Uterus (tissue), 4 donors: ENCODE data around the gene DCLK3. TPM values are rescaled to one million over a fixed set of nuclear protein-coding genes. Genes with fewer than 3 reads are reported as not detected.

Source experiments
- DNase-seq, 2 donors: peaks; one replicate each; pipeline ENCODE4 v3.0.0-alpha.2; 2019 to 2020
- H3K27ac ChIP-seq, 2 donors: fragments of 200-600 bp; sonication (generic); 1 replicate in 1 of 2; 2 replicates in 1 of 2; pipeline ENCODE4 v1.5.1; 2016 to 2018
- H3K27me3 ChIP-seq, 2 donors: fragments of 200-600 bp; sonication (generic); one replicate each; pipeline ENCODE4 v1.5.1; 2018 to 2019; ENCODE audit warnings: control low read depth in 1 of 2
- H3K36me3 ChIP-seq, 2 donors: fragments of 200-600 bp; sonication (generic); one replicate each; pipeline ENCODE4 v1.5.1; 2019; ENCODE audit warnings: control low read depth in 1 of 2
- H3K4me1 ChIP-seq, 2 donors: fragments of 200-600 bp; sonication (generic); one replicate each; pipeline ENCODE4 v1.5.1; 2018 to 2019; ENCODE audit warnings: control low read depth in 1 of 2
- H3K4me3 ChIP-seq, 2 donors: fragments of 200-600 bp; sonication (generic); 1 replicate in 1 of 2; 2 replicates in 1 of 2; pipeline ENCODE4 v1.5.1; 2018 to 2019; ENCODE audit warnings: mild to moderate bottlenecking in 1 of 2
- H3K9me3 ChIP-seq, 2 donors: fragments of 200-600 bp; sonication (generic); one replicate each; pipeline ENCODE4 v1.5.1; 2019; ENCODE audit warnings: control low read depth in 1 of 2
- POLR2A ChIP-seq, 2 donors: fragments of 450-650 bp; IDR thresholded peaks; one replicate each; pipeline ENCODE4 v1.6.1; 2016; ENCODE audit warnings: antibody characterized with exemption in 2 of 2, mild to moderate bottlenecking in 1 of 2, moderate library complexity in 1 of 2
- intact Hi-C: fragments of 100-400 bp; cut with DNase I; formaldehyde crosslinking; loops from one replicate; pipeline ENCODE4 v1.15.1; 2023; ENCODE audit warnings: low total_unique reads
- total RNA-seq, 4 donors: library from RNA; depleted of rRNA in 3 of 4; stranded (reverse); fragments of >200 nt in 3 of 4; gene quantifications; one replicate each; pipeline versions ENCODE4 v1.1.0 to v1.2.4, GENCODE V29; 2014 to 2023
- TF ChIP-seq, protein P1 (sequence below), 4 experiments: fragments of 200-600 bp in 2 of 4; fragments of 450-650 bp in 2 of 4; sonication (generic) in 2 of 4; IDR thresholded peaks; one replicate each; pipeline ENCODE4 v1.5.1; 2016 to 2019; ENCODE audit warnings: antibody characterized with exemption in 4 of 4, mild to moderate bottlenecking in 2 of 4, moderate library complexity in 1 of 4
- donor health status: DM: yes; HTN: yes; CAD: no.

DCLK3 gene
- total RNA-seq, 4 donors from 2014 or later: 1.0 to 1.5 TPM; not detected in 2

DNA sequence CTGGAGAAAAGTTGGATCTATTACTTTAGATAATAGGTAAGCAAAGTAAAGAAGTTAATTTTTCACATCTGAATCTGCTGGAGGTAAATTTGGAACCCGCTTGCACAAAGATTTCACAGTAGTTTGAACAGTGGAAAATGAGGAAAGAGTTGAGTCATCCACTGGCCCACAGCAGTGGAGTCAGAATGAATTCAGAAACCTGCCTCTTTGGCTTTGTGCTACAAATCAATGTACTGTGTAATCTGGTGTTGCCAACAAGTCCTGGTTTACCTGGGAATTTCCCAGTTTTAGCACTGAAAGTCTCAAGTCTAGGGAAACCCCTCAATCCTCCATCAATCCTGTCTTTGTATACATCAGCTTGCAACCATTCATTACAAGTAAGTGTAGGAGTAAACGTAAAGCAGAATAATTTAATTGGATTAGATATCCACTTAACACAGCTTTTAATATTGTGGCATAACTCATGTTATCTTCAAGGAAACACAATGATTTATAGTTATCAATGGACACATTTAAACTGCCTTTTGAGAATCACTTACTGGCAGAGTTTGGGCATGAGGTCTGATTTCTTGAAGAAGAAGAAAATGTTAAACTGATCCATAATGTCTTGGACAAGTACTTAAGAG, 100.6 kb downstream of the DCLK3 start:
- Histone ChIP-seq H3K9me3 (no peaks in the 10 kb centered on the region), H3K4me1 (no peaks in the 10 kb centered on the region), H3K27ac (no peak overlapping the region), H3K36me3 (no peaks in the 10 kb centered on the region), H3K4me3 (no peak overlapping the region), H3K27me3 (no peaks in the 10 kb centered on the region)
- DNase-seq: no peak
- intact Hi-C loops: no loop called here
- TF ChIP-seq, protein P1, sequence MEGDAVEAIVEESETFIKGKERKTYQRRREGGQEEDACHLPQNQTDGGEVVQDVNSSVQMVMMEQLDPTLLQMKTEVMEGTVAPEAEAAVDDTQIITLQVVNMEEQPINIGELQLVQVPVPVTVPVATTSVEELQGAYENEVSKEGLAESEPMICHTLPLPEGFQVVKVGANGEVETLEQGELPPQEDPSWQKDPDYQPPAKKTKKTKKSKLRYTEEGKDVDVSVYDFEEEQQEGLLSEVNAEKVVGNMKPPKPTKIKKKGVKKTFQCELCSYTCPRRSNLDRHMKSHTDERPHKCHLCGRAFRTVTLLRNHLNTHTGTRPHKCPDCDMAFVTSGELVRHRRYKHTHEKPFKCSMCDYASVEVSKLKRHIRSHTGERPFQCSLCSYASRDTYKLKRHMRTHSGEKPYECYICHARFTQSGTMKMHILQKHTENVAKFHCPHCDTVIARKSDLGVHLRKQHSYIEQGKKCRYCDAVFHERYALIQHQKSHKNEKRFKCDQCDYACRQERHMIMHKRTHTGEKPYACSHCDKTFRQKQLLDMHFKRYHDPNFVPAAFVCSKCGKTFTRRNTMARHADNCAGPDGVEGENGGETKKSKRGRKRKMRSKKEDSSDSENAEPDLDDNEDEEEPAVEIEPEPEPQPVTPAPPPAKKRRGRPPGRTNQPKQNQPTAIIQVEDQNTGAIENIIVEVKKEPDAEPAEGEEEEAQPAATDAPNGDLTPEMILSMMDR (IDR thresholded peaks at IDR 0.05): no peak
- no peak for TF ChIP-seq POLR2A (IDR thresholded peaks at IDR 0.05)

DNA sequence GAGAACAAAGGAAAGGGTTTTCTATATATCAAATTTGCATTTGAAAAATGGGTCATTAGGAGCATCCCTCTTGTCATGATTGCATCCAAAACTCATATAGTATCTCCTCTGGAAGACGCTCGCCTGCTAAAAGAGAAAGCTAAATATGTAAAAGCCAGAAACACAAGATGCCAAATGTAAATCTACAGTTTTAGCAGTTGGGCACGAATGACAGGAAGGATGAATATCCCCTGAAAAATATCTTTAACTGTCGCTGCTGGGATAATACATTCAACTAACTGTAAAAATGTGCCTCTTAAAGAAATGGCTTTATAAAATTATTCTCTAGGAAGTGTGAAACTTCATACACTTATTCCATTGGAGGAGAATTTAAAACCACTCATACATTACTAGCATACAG, 101.7 kb downstream of the DCLK3 start:
- TF ChIP-seq, protein P1 (IDR thresholded peaks at IDR 0.05): no peak
- TF ChIP-seq POLR2A (IDR thresholded peaks at IDR 0.05): no peak
- no peaks in the 10 kb centered on the region for H3K27me3 ChIP-seq
- H3K36me3 ChIP-seq: no peaks in the 10 kb centered on the region
- no peak overlapping the region for H3K27ac ChIP-seq
- H3K4me3 ChIP-seq: no peak overlapping the region
- no peaks in the 10 kb centered on the region for H3K9me3 ChIP-seq
- no peaks in the 10 kb centered on the region for H3K4me1 ChIP-seq
- intact Hi-C loops: no loop called here
- DNase-seq: no peak

Other genes with a start within 250 kb of the DCLK3 start
- 10 to 100 TPM; 10.6 to 52.1 (median 21.6) TPM for gene TRANK1, start 180.5 kb upstream of the DCLK3 start, total RNA-seq
- gene EPM2AIP1, start 228.6 kb upstream of the DCLK3 start, total RNA-seq: 10 to 100 TPM; 12.3 to 57.0 (median 26.0) TPM
- 10 to 100 TPM in 3 of 4 donors, 1 to 10 TPM in 1; 5.9 to 64.3 (median 24.4) TPM for gene MLH1, start 229.0 kb upstream of the DCLK3 start, total RNA-seq